Esophagus muscularis mucosa (tissue), 4 donors: Measurements from ENCODE around the gene OBP2B. TPM values are rescaled to one million over a fixed set of nuclear protein-coding genes. Genes with fewer than 3 reads are reported as not detected.

Experiments used
- DNase-seq: peaks from one replicate; pipeline ENCODE4 v3.0.0-alpha.2; 2017; ENCODE audit errors: extremely low spot score
- H3K27ac ChIP-seq, 4 donors: fragments of 200-600 bp; sonication (generic); replicated peaks in 1 of 4; 1 replicate in 3 of 4; 2 replicates in 1 of 4; pipeline ENCODE4 v1.5.1; 2016 to 2019; ENCODE audit warnings: mild to moderate bottlenecking in 1 of 4
- H3K27me3 ChIP-seq, 4 donors: fragments of 200-600 bp; sonication (generic); one replicate each; pipeline versions ENCODE4 v1.5.1 to v1.6.0; 2016 to 2019
- H3K36me3 ChIP-seq, 4 donors: fragments of 200-600 bp; sonication (generic); one replicate each; pipeline ENCODE4 v1.5.1; 2016 to 2019
- H3K4me1 ChIP-seq, 4 donors: fragments of 200-600 bp; sonication (generic); one replicate each; pipeline ENCODE4 v1.5.1; 2016 to 2019
- H3K4me3 ChIP-seq, 4 donors: fragments of 200-600 bp; sonication (generic); 1 replicate in 2 of 4; 2 replicates in 2 of 4; pipeline ENCODE4 v1.5.1; 2016 to 2019; ENCODE audit warnings: mild to moderate bottlenecking in 4 of 4, moderate library complexity in 1 of 4
- H3K9me3 ChIP-seq, 4 donors: fragments of 200-600 bp; sonication (generic); 1 replicate in 3 of 4; 2 replicates in 1 of 4; pipeline ENCODE4 v1.5.1; 2016 to 2019
- EP300 ChIP-seq: sonication (generic); formaldehyde crosslinking; IDR thresholded peaks from one replicate; pipeline ENCODE4 v1.6.1; 2017; ENCODE audit warnings: antibody characterized with exemption
- POLR2A ChIP-seq: fragments of 450-650 bp; IDR thresholded peaks from one replicate; pipeline ENCODE4 v1.6.1; 2017; ENCODE audit warnings: antibody characterized with exemption, moderate library complexity, mild to moderate bottlenecking, low read depth
- POLR2AphosphoS5 ChIP-seq, 2 donors: sonication (generic); formaldehyde crosslinking; IDR thresholded peaks; one replicate each; pipeline ENCODE4 v1.6.1; 2017; ENCODE audit warnings: antibody characterized with exemption in 2 of 2
- WGBS: methylation state at CpG from one replicate; pipeline ENCODE4 v1.1.5; 2018; 5-methylcytosine and 5-hydroxymethylcytosine counted together
- intact Hi-C: fragments of 100-400 bp; cut with DNase I; formaldehyde crosslinking; loops from one replicate; pipeline ENCODE4 v1.15.1; 2023
- total RNA-seq, 4 donors: library from RNA; depleted of rRNA; stranded (reverse); fragments of >200 nt; gene quantifications; one replicate each; pipeline versions ENCODE4 v1.1.0 to v1.2.1, GENCODE V29; 2016
- TF ChIP-seq, protein P1 (sequence below), 3 experiments: fragments of 200-600 bp in 2 of 3; fragments of 450-650 bp in 1 of 3; sonication (generic) in 2 of 3; IDR thresholded peaks; one replicate each; pipeline ENCODE4 v1.5.1; 2017 to 2019; ENCODE audit warnings: antibody characterized with exemption in 3 of 3, mild to moderate bottlenecking in 2 of 3, moderate library complexity in 1 of 3

OBP2B gene
- total RNA-seq, 4 donors from 2014 or later = not detected

DNA sequence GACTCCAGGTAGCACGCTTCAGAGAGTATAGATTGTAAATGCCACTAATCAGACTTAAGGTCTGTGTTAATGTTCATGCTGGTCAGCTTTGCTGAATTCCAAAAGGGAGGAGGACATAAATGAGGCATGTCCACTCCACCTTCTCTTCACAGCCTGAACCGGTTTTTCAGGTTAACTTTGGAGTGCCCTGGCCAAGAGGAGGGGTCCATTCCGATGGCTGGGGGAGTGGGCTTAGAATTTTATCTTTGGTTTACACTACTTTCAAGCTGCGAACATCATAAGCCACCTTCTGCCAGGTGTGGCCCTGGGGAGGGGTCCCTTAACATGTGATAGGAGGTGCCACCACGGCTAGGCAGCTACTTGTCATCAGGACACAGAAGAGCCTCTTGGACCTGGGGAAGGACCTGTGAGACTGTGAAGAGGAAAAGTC lies 41.7 kb upstream of the OBP2B start:
- WGBS = 79% methylated on average over 5 of the region's 5 CpGs
- Histone ChIP-seq H3K27me3 (peaks cover 0 to 56% (median 0%) of the 10 kb centered on the region in 4 donors), H3K9me3 (peaks cover 0 to 7% (median 0%) of the 10 kb centered on the region in 4 donors), H3K36me3 (peaks cover 0 to 3% (median 0%) of the 10 kb centered on the region in 4 donors), H3K4me3 (no peak overlapping the region), H3K4me1 (peaks cover 0 to 3% (median 0%) of the 10 kb centered on the region in 4 donors), H3K27ac (no peak overlapping the region)
- intact Hi-C loops = no loop called here
- DNase-seq = no peak
- TF ChIP-seq EP300 = no peak

GRCh38 chr9:133249337-133249736 lies 40.3 kb upstream of the OBP2B start:
- 80% methylated on average over 1 of the region's 1 CpG for WGBS
- H3K9me3 ChIP-seq = peaks cover 0 to 5% (median 0%) of the 10 kb centered on the region in 4 donors
- H3K4me3 ChIP-seq = no peak overlapping the region
- TF ChIP-seq EP300 (no peak), POLR2AphosphoS5 (IDR thresholded peaks at IDR 0.05) (no peak), POLR2A (no peak)
- no peak for DNase-seq
- intact Hi-C loops = no loop called here
- H3K4me1 ChIP-seq = peaks cover 0 to 3% (median 0%) of the 10 kb centered on the region in 4 donors
- peaks cover 0 to 63% (median 0%) of the 10 kb centered on the region in 4 donors for H3K27me3 ChIP-seq
- no peak overlapping the region for H3K27ac ChIP-seq
- H3K36me3 ChIP-seq = no peaks in the 10 kb centered on the region

DNA sequence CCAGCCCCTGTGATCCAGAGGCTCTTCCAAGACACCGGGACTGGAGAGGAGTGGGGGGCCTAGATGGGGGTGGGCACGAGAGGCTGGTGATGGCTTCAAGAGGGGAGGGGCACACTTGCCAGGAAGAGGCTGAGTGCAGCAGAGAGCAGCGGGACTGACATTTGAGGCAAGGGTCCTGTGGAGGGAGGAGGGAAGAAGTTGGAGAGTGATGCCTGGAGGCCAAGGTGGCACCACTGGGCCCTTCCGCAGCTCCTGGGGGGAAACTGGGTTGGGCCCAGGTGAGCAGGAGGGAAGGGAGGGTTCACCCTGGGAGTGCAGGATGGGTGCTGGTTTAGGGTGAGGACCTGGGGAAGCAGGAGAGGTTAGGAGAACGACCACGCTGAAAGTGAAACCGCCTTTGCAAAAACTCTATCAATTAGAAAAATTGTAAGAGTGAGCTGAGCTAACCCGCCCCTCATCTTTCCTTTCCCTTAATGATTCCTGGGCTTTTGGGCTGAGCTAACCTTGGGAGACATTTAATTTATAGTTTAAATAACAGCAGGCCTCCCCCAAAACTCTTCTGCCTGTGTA lies 39.8 kb upstream of the OBP2B start:
- peaks cover 0 to 3% (median 0%) of the 10 kb centered on the region in 4 donors for H3K4me1 ChIP-seq
- WGBS = 82% methylated on average over 8 of the region's 8 CpGs
- no peak overlapping the region for H3K4me3 ChIP-seq
- no peak overlapping the region for H3K27ac ChIP-seq
- H3K36me3 ChIP-seq = no peaks in the 10 kb centered on the region
- peaks cover 0 to 63% (median 0%) of the 10 kb centered on the region in 4 donors for H3K27me3 ChIP-seq
- no peaks in the 10 kb centered on the region for H3K9me3 ChIP-seq
- no peak for DNase-seq
- intact Hi-C loops = no loop called here
- TF ChIP-seq, protein P1, sequence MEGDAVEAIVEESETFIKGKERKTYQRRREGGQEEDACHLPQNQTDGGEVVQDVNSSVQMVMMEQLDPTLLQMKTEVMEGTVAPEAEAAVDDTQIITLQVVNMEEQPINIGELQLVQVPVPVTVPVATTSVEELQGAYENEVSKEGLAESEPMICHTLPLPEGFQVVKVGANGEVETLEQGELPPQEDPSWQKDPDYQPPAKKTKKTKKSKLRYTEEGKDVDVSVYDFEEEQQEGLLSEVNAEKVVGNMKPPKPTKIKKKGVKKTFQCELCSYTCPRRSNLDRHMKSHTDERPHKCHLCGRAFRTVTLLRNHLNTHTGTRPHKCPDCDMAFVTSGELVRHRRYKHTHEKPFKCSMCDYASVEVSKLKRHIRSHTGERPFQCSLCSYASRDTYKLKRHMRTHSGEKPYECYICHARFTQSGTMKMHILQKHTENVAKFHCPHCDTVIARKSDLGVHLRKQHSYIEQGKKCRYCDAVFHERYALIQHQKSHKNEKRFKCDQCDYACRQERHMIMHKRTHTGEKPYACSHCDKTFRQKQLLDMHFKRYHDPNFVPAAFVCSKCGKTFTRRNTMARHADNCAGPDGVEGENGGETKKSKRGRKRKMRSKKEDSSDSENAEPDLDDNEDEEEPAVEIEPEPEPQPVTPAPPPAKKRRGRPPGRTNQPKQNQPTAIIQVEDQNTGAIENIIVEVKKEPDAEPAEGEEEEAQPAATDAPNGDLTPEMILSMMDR (IDR thresholded peaks at IDR 0.05) = no peak
- no peak for TF ChIP-seq POLR2AphosphoS5 (IDR thresholded peaks at IDR 0.05)
- TF ChIP-seq EP300 = no peak
- no peak for TF ChIP-seq POLR2A

GRCh38 chr9:133247632-133248031 lies 38.6 kb upstream of the OBP2B start:
- Histone ChIP-seq H3K4me1 (peaks cover 0 to 3% (median 0%) of the 10 kb centered on the region in 4 donors), H3K27ac (no peak overlapping the region), H3K9me3 (no peaks in the 10 kb centered on the region), H3K36me3 (no peaks in the 10 kb centered on the region), H3K4me3 (no peak overlapping the region), H3K27me3 (peaks cover 0 to 63% (median 0%) of the 10 kb centered on the region in 4 donors)
- 73% methylated on average over 6 of the region's 6 CpGs for WGBS
- no peak for TF ChIP-seq POLR2A
- TF ChIP-seq POLR2AphosphoS5 (IDR thresholded peaks at IDR 0.05) = no peak
- TF ChIP-seq, protein P1 (IDR thresholded peaks at IDR 0.05) = no peak
- TF ChIP-seq EP300 = no peak
- intact Hi-C loops = no loop called here
- DNase-seq = no peak

- DNase-seq = no peak
- H3K9me3 ChIP-seq = no peaks in the 10 kb centered on the region
- H3K4me3 ChIP-seq = no peak overlapping the region
- H3K4me1 ChIP-seq = peaks cover 0 to 3% (median 0%) of the 10 kb centered on the region in 4 donors
- peaks cover 0 to 63% (median 0%) of the 10 kb centered on the region in 4 donors for H3K27me3 ChIP-seq
- TF ChIP-seq EP300 (no peak), POLR2A (no peak)
- no peaks in the 10 kb centered on the region for H3K36me3 ChIP-seq
- WGBS = 87% methylated on average over 5 of the region's 6 CpGs
- H3K27ac ChIP-seq = no peak overlapping the region
- intact Hi-C loops = no loop called here
Observed at GRCh38 chr9:133246991-133247390, 37.9 kb upstream of the OBP2B start.

GRCh38 chr9:133246562-133246961 lies 37.5 kb upstream of the OBP2B start:
- H3K9me3 ChIP-seq = no peaks in the 10 kb centered on the region
- WGBS = 74% methylated on average over 10 of the region's 16 CpGs
- no peak overlapping the region for H3K4me3 ChIP-seq
- peaks cover 0 to 61% (median 0%) of the 10 kb centered on the region in 4 donors for H3K27me3 ChIP-seq
- H3K36me3 ChIP-seq = no peaks in the 10 kb centered on the region
- H3K4me1 ChIP-seq = peaks cover 0 to under 1% (median 0%) of the 10 kb centered on the region in 4 donors
- H3K27ac ChIP-seq = no peak overlapping the region
- no peak for DNase-seq
- intact Hi-C loops = no loop called here
- no peak for TF ChIP-seq POLR2AphosphoS5 (IDR thresholded peaks at IDR 0.05)
- TF ChIP-seq POLR2A = no peak
- TF ChIP-seq, protein P1 (IDR thresholded peaks at IDR 0.05) = no peak
- TF ChIP-seq EP300 = no peak
